Measurements from ENCODE around the gene CBLN3.

CBLN3 gene

DNA sequence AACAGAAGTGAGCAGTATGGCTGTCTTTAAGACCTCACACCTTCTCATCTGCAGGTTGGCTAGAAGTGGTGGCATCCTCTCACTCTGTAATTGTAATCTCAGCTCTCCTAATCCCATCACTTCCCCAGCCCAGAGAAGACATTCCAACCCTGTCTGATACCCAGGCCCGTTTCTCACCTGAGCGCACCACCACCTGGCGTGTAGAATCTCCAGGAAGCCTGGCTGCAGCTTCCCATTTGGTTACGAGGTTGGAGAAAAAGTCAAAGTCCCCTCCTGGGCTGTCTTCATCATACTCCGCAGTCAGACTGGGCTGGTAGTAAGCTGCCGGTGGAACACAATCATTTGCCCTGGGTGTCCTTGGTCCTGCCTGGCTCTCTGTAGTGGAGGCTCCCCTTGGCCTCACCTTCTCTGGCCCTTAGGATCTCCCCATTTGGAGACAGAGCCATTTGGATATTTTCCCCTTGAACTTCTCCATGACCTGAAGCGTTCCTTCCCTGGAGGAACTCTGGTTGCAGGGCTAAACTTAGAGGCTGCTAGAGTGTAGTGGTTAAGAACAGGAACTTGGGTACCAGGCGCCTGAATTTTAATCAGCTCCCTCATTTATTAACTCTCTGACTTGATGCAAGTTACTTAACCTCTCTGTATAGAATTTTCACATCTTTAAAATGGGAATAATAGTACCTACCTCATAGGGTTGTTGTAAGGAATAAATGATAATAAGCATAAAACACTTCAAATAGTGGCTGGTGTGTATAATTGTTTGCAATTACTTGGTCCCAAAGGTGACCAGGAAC is 11.3 kb upstream of the CBLN3 start:
- Histone ChIP-seq H2AFZ (ENCODE audit: low read depth, low read length) (no peak overlapping the region), H3K36me3 (replicated peaks; ENCODE audit: low read depth, low read length) (peaks cover 48% of the 10 kb centered on the region), H3K27me3 (ENCODE audit: low read depth, low read length) (no peaks in the 10 kb centered on the region), H3K79me2 (ENCODE audit: low read length) (peaks cover 27% of the 10 kb centered on the region), H4K20me1 (ENCODE audit: insufficient read depth, low read length) (no peaks in the 10 kb centered on the region), H3K4me2 (ENCODE audit: low read length) (0 out of 2 replicates have a peak overlapping the region, but pooled peaks have one; percentile 98), H3K4me3 (ENCODE audit: low read length) (no peak overlapping the region), H3K27ac (ENCODE audit: low read length) (no peak overlapping the region), H3K4me1 (ENCODE audit: low read length) (peaks cover 12% of the 10 kb centered on the region), H3K9ac (ENCODE audit: low read length) (no peak overlapping the region), H3K9me3 (ENCODE audit: insufficient read depth, low read length) (no peaks in the 10 kb centered on the region)
- TF ChIP-seq, protein P1, sequence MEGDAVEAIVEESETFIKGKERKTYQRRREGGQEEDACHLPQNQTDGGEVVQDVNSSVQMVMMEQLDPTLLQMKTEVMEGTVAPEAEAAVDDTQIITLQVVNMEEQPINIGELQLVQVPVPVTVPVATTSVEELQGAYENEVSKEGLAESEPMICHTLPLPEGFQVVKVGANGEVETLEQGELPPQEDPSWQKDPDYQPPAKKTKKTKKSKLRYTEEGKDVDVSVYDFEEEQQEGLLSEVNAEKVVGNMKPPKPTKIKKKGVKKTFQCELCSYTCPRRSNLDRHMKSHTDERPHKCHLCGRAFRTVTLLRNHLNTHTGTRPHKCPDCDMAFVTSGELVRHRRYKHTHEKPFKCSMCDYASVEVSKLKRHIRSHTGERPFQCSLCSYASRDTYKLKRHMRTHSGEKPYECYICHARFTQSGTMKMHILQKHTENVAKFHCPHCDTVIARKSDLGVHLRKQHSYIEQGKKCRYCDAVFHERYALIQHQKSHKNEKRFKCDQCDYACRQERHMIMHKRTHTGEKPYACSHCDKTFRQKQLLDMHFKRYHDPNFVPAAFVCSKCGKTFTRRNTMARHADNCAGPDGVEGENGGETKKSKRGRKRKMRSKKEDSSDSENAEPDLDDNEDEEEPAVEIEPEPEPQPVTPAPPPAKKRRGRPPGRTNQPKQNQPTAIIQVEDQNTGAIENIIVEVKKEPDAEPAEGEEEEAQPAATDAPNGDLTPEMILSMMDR (IDR thresholded peaks at IDR 0.05; ENCODE audit: low read depth, low read length) = no peak
- no peak for TF ChIP-seq EZH2phosphoT487 (IDR thresholded peaks at IDR 0.05; ENCODE audit: low read depth)

DNA sequence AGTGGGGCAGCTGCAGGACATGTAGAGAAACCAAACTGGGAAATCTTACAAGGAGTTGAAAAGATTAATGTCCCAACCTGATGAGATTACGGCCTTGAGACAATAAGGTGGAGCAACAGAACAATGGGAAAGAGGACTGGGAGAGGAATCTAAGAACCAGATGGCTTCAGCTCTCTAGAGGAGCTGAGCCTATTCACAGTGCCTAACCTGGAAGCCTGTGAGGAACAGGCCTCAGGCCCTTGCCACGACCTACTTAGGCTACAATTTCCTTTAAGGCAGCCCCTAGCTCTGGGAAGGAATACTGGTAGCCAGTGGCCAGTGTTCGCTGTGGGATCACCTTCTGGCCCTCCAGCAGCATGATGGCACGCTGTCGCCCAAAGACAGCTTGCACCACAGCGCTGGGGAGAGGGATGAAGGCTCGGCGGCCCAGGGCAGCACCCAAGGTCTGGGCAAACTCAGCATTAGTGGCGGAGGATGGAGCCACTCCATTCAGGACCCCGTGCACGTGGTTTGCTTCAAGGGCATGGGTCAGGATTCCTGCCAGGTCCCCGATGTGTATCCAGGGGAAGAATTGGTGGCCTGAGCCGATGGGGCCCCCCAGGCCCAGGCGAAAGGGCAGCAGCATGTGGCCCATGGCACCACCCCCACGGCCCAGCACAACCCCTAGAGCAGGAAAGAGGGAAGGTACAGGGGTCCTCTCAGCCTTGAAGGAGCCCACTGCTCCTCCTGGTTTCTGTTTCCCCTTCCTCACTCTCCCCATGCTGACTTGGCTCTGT is 10.6 kb upstream of the CBLN3 start:
- no peak overlapping the region for H2AFZ ChIP-seq (ENCODE audit: low read depth, low read length)
- H3K9me3 ChIP-seq (ENCODE audit: insufficient read depth, low read length) = no peaks in the 10 kb centered on the region
- no peaks in the 10 kb centered on the region for H4K20me1 ChIP-seq (ENCODE audit: insufficient read depth, low read length)
- no peak overlapping the region for H3K27ac ChIP-seq (ENCODE audit: low read length)
- peaks cover 12% of the 10 kb centered on the region for H3K4me1 ChIP-seq (ENCODE audit: low read length)
- H3K4me3 ChIP-seq (ENCODE audit: low read length) = no peak overlapping the region
- no peaks in the 10 kb centered on the region for H3K27me3 ChIP-seq (ENCODE audit: low read depth, low read length)
- peaks cover 48% of the 10 kb centered on the region for H3K36me3 ChIP-seq (replicated peaks; ENCODE audit: low read depth, low read length)
- TF ChIP-seq, protein P1 (IDR thresholded peaks at IDR 0.05; ENCODE audit: low read depth, low read length) = no peak
- TF ChIP-seq EZH2phosphoT487 (IDR thresholded peaks at IDR 0.05; ENCODE audit: low read depth) = no peak
- H3K4me2 ChIP-seq (ENCODE audit: low read length) = no peak overlapping the region
- H3K79me2 ChIP-seq (ENCODE audit: low read length) = peaks cover 27% of the 10 kb centered on the region
- H3K9ac ChIP-seq (ENCODE audit: low read length) = no peak overlapping the region

DNA sequence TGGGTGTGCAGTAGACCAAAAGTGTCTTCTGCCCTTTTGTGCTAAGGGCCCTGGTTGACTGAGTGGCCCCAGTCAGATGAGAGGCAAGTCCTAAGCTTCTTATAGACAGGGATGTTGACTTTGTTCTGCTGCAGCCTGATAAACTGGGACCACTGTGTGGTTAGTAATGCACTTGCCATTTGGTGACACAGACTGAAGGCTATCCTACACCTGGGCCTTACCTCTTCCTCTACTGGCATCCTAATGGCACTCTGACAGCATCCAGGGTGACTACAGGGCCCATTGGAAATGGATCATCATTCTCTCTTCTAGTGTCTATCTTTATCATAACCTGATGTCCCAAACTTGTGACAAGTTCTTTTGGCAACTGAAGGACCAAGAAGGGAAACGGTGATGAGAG is 9.8 kb upstream of the CBLN3 start:
- H3K27ac ChIP-seq (ENCODE audit: low read length) = no peak overlapping the region

More for the DNA sequence above, 9.8 kb upstream of the CBLN3 start:
- H3K27me3 ChIP-seq (ENCODE audit: low read depth, low read length) = no peaks in the 10 kb centered on the region
- H3K4me2 ChIP-seq (ENCODE audit: low read length) = no peak overlapping the region
- H3K79me2 ChIP-seq (ENCODE audit: low read length) = peaks cover 27% of the 10 kb centered on the region
- peaks cover 12% of the 10 kb centered on the region for H3K4me1 ChIP-seq (ENCODE audit: low read length)
- no peak overlapping the region for H2AFZ ChIP-seq (ENCODE audit: low read depth, low read length)
- H4K20me1 ChIP-seq (ENCODE audit: insufficient read depth, low read length) = no peaks in the 10 kb centered on the region
- no peak overlapping the region for H3K9ac ChIP-seq (ENCODE audit: low read length)
- no peaks in the 10 kb centered on the region for H3K9me3 ChIP-seq (ENCODE audit: insufficient read depth, low read length)
- peaks cover 48% of the 10 kb centered on the region for H3K36me3 ChIP-seq (replicated peaks; ENCODE audit: low read depth, low read length)
- TF ChIP-seq, protein P1 (IDR thresholded peaks at IDR 0.05; ENCODE audit: low read depth, low read length) = no peak
- no peak for TF ChIP-seq EZH2phosphoT487 (IDR thresholded peaks at IDR 0.05; ENCODE audit: low read depth)
- no peak overlapping the region for H3K4me3 ChIP-seq (ENCODE audit: low read length)

Measured in OCI-LY3 (cell line).